ENCODE data around the gene B3GALT6.
"Not testable (repeated sequence)": the region's sequence is repeated elsewhere in the genome, so short reads cannot be mapped to it uniquely, and the experiment has no call there.

The B3GALT6 gene

GRCh38 chr1:1246577-1247340, 14.7 kb downstream of the B3GALT6 start, which contains the start of gene C1QTNF12:
C1QTNF12 (minus strand) TSS chr1:1246722; CDS start chr1:1246690, 32 bp downstream.
- no peak for DNase-seq

GRCh38 chr1:1247341-1247913, 15.4 kb downstream of the B3GALT6 start:
- DNase-seq, result no peak

GRCh38 chr1:1248009-1248913, 16.2 kb downstream of the B3GALT6 start:
- not testable (repeated sequence) for DNase-seq

GRCh38 chr1:1250786-1251284, 18.8 kb downstream of the B3GALT6 start:
- no peak for DNase-seq

- no peak for DNase-seq
These were observed 21.3 kb downstream of the B3GALT6 start for GRCh38 chr1:1253314-1253713.

GRCh38 chr1:1253972-1254666, 22.1 kb downstream of the B3GALT6 start:
- DNase-seq, result no peak

- DNase-seq, result no peak
These were observed 22.6 kb downstream of the B3GALT6 start for GRCh38 chr1:1254667-1254998.

- no peak for DNase-seq
These were observed 23.0 kb downstream of the B3GALT6 start for GRCh38 chr1:1255078-1255477.

- DNase-seq, result no peak
These were observed 23.6 kb downstream of the B3GALT6 start for GRCh38 chr1:1255611-1256010.

- DNase-seq, result no peak
These were observed 25.2 kb downstream of the B3GALT6 start for GRCh38 chr1:1256956-1257871.

- no peak for DNase-seq
These were observed 27.1 kb downstream of the B3GALT6 start for GRCh38 chr1:1259119-1259488.

GRCh38 chr1:1259540-1259939, 27.5 kb downstream of the B3GALT6 start:
- DNase-seq, result no peak

GRCh38 chr1:1259951-1260600, 28.0 kb downstream of the B3GALT6 start:
- DNase-seq, result no peak

- DNase-seq, result no peak
These were observed 29.0 kb downstream of the B3GALT6 start for GRCh38 chr1:1260843-1261560.

GRCh38 chr1:1262071-1262470, 30.0 kb downstream of the B3GALT6 start:
- no peak for DNase-seq

- DNase-seq, result no peak
These were observed 30.7 kb downstream of the B3GALT6 start for GRCh38 chr1:1262758-1263157.

GRCh38 chr1:1264026-1264425, 32.0 kb downstream of the B3GALT6 start:
- no peak for DNase-seq

- DNase-seq, result no peak
These were observed 32.8 kb downstream of the B3GALT6 start for GRCh38 chr1:1264868-1265272.

GRCh38 chr1:1267488-1268283, 35.6 kb downstream of the B3GALT6 start:
- no peak for DNase-seq

GRCh38 chr1:1268284-1268682, 36.2 kb downstream of the B3GALT6 start:
- no peak for DNase-seq
